Activated B cell treated with CpG ODN at 0.5 μM for 24 hours (primary cell): ENCODE results near the gene VAV2. TPM values are rescaled to one million over a fixed set of nuclear protein-coding genes. Genes with fewer than 3 reads are reported as not detected.
A peak's percentile ranks its signal among the peaks of the same experiment; 100 is the strongest.

Experiments
- ATAC-seq: fragments of 200-7000 bp; cut with Tn5 transposase; one replicate; pipeline ENCODE4 v1.10.0; 2021; ENCODE audit warnings: low read depth, mild to moderate bottlenecking, moderate library complexity
- CTCF ChIA-PET: fragments of 350-600 bp; sonication (Branson Sonifier 250); formaldehyde crosslinking; loops from one replicate; lab custom pipeline; 2021; ENCODE audit warnings: antibody characterized with exemption; lab: Charles Lee
- POLR2A ChIA-PET: fragments of 350-600 bp; sonication (Branson Sonifier 250); formaldehyde crosslinking; loops from one replicate; lab custom pipeline; 2021; ENCODE audit warnings: antibody characterized with exemption; lab: Charles Lee
- DNase-seq: peaks from one replicate; pipeline ENCODE4 v3.0.0; 2022
- H3K27ac Mint-ChIP-seq: one replicate; pipeline ENCODE4 v1.8.0; 2020; ENCODE audit warnings: mixed read lengths
- H3K27me3 Mint-ChIP-seq: one replicate; pipeline ENCODE4 v1.8.0; 2021; ENCODE audit warnings: mixed read lengths
- H3K36me3 Mint-ChIP-seq: one replicate; pipeline ENCODE4 v1.8.0; 2021; ENCODE audit warnings: low read depth, mixed read lengths
- H3K4me1 Mint-ChIP-seq: one replicate; pipeline ENCODE4 v1.8.0; 2021; ENCODE audit warnings: mixed read lengths
- H3K4me3 Mint-ChIP-seq: one replicate; pipeline ENCODE4 v1.8.0; 2020; ENCODE audit warnings: mild to moderate bottlenecking, mixed read lengths
- H3K9me3 Mint-ChIP-seq: one replicate; pipeline ENCODE4 v1.8.0; 2020; ENCODE audit warnings: mixed read lengths
- intact Hi-C: fragments of 100-400 bp; cut with micrococcal nuclease; formaldehyde crosslinking; loops from one replicate; pipeline ENCODE4 v1.15.1; 2024
- total RNA-seq: library from RNA; stranded (reverse); gene quantifications from 2 replicates; pipeline ENCODE4 v1.2.3, GENCODE V29; 2022
- TF ChIP-seq, protein P1 (sequence below): fragments of 200-600 bp; IDR thresholded peaks from one replicate; pipeline ENCODE4 v1.8.0; 2022; ENCODE audit warnings: antibody characterized with exemption, mild to moderate bottlenecking

VAV2 gene
- total RNA-seq, 1 donor from 2014 or later = 99.6 TPM

DNA sequence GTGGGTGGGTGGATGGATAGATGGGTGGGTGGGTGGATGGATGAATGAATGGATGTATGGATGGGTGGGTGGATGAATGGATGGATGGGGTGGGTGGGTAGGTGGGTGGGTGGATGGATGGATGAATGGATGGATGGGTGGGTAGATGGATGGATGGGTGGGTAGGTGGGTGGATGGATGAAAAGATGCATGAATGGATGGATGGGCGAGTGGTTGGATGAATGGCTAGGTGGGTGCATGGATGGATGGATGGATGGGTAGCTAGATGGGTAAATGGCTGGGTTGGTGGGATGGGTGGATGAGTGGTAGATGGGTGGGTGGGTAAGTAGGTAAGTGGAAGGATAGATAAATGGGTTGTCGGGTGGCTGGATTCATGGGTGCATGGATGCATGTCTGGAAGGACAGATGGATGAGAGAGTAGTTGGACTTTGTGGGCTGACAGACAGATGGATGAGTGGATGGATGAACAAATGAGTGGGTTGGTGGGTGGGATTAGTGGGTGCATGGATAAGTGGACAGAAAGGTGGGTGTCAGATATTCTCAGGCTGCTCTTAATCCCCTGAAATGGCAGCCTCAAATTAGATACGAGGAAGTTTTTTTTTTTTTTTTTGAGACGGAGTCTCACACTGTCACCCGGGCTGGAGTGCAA, 153.1 kb downstream of the VAV2 start:
- Mint-ChIP-seq H3K4me3 (no peak overlapping the region), H3K9me3 (no peaks in the 10 kb centered on the region), H3K36me3 (peaks cover 24% of the 10 kb centered on the region), H3K27ac (no peak overlapping the region), H3K4me1 (peaks cover 21% of the 10 kb centered on the region), H3K27me3 (no peaks in the 10 kb centered on the region)
- ATAC-seq (no peak), DNase-seq (no peak)
- CTCF ChIA-PET = no interaction called here
- POLR2A ChIA-PET = no interaction called here
- TF ChIP-seq, protein P1, sequence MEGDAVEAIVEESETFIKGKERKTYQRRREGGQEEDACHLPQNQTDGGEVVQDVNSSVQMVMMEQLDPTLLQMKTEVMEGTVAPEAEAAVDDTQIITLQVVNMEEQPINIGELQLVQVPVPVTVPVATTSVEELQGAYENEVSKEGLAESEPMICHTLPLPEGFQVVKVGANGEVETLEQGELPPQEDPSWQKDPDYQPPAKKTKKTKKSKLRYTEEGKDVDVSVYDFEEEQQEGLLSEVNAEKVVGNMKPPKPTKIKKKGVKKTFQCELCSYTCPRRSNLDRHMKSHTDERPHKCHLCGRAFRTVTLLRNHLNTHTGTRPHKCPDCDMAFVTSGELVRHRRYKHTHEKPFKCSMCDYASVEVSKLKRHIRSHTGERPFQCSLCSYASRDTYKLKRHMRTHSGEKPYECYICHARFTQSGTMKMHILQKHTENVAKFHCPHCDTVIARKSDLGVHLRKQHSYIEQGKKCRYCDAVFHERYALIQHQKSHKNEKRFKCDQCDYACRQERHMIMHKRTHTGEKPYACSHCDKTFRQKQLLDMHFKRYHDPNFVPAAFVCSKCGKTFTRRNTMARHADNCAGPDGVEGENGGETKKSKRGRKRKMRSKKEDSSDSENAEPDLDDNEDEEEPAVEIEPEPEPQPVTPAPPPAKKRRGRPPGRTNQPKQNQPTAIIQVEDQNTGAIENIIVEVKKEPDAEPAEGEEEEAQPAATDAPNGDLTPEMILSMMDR = no peak
- intact Hi-C loops = no loop called here

DNA sequence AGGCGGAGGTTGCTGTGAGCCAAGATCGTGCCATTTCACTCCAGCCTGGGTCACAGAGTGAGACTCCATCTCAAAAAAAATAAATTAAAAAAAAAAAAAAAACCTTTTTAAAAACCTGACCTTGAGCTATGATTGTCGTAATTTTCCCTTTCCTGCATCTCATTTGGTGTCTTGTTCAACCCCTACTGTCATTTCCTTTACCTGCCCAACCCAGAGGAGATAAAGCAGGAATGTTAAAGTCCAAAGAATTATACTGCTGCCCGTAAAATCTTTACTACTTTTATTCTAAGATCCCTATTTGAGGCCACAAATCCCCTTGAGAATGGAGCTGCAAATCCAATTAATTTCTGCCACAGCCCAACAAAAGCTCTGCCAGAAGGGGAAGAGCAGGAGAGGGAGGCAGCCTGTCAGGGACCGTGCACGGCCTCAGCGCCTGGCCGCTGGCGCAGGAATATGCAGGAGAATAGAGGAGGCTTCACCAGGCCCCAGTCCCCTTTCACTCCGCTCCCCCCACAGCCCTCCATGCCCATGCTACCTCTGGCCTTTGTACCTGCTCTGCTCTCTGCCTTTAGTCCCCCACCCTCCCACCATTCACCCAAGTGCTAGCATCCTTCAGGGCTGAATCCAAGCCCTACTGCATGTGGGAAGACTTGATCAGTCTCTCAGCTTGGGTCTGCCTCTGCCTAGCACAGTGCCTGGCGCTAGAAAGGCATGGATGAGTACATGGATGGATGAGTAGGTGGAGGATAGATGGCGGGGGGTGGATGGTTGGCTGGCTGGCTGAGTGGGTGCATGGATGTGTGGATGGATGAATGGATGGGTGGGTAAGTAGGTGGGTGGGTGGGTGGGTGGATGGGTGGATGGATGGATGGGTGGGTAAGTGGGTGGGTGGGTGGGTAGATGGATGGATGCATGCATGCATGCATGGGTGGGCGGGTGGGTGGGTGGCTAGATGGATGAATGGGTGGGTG, 154.2 kb downstream of the VAV2 start:
- H3K4me1 Mint-ChIP-seq = peaks cover 15% of the 10 kb centered on the region
- H3K9me3 Mint-ChIP-seq = no peaks in the 10 kb centered on the region
- H3K36me3 Mint-ChIP-seq = peaks cover 24% of the 10 kb centered on the region
- no peaks in the 10 kb centered on the region for H3K27me3 Mint-ChIP-seq
- intact Hi-C loops = no loop called here
- POLR2A ChIA-PET = interaction anchor here (0.7 kb wide), 1 partner anchor 55 kb away, joined by 7 read pairs; no protein-coding TSS in a partner anchor
- ATAC-seq (no peak), DNase-seq (no peak)
- TF ChIP-seq, protein P1 = no peak
- CTCF ChIA-PET = no interaction called here
- H3K4me3 Mint-ChIP-seq = no peak overlapping the region
- H3K27ac Mint-ChIP-seq = peak overlapping the region; percentile 3

DNA sequence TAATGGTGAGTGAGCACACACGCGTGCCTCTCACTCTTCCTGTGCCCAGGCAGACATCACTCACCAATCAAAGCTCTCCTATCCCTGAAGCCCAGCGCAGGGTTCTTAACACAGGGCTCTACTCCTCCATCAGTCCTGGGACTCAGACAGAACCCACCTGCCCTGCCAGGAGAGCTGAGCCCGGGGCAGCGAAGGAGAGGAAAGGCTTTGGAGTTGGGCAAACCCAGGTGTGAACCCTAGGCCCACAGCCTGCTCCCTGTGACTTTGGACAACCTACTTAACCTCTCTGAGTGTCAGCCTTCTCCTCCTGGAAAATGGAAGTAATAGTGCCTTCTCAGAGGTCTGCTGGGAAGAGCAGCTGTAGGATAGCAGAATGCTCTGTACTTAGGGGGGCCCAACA, 155.3 kb downstream of the VAV2 start:
- Mint-ChIP-seq H3K4me3 (no peak overlapping the region), H3K27ac (no peak overlapping the region), H3K4me1 (peaks cover 13% of the 10 kb centered on the region), H3K9me3 (no peaks in the 10 kb centered on the region), H3K27me3 (no peaks in the 10 kb centered on the region), H3K36me3 (peaks cover 26% of the 10 kb centered on the region)
- DNase-seq (no peak), ATAC-seq (no peak)
- CTCF ChIA-PET = no interaction called here
- intact Hi-C loops = no loop called here
- TF ChIP-seq, protein P1 = no peak
- POLR2A ChIA-PET = no interaction called here

GRCh38 chr9:133836001-133836758, 155.9 kb downstream of the VAV2 start:
- intact Hi-C loops = no loop called here
- POLR2A ChIA-PET = no interaction called here
- CTCF ChIA-PET = no interaction called here
- no peak for ATAC-seq
- Mint-ChIP-seq H3K36me3 (peaks cover 25% of the 10 kb centered on the region), H3K27ac (no peak overlapping the region), H3K27me3 (no peaks in the 10 kb centered on the region), H3K4me3 (no peak overlapping the region), H3K9me3 (no peaks in the 10 kb centered on the region), H3K4me1 (peaks cover 14% of the 10 kb centered on the region)
- no peak for DNase-seq
- TF ChIP-seq, protein P1 = no peak
